ENCODE data around the gene YWHAQ.

Gene YWHAQ

GRCh38 chr2:9655441-9656269 lies 24.9 kb upstream of the YWHAQ start:
- peak in 2 of 3 experiments; percentile 10 to 34 for DNase-seq (ENCODE audit: low read depth in 3 of 3)

- DNase-seq (ENCODE audit: low read depth in 3 of 3): no peak
Measured at GRCh38 chr2:9654452-9655100, 23.8 kb upstream of the YWHAQ start.

- DNase-seq (ENCODE audit: low read depth in 3 of 3): no peak
Measured at GRCh38 chr2:9653485-9654271, 22.9 kb upstream of the YWHAQ start.

GRCh38 chr2:9652898-9653479 lies 22.2 kb upstream of the YWHAQ start:
- DNase-seq (ENCODE audit: low read depth in 3 of 3): no peak

- no peak for DNase-seq (ENCODE audit: low read depth in 3 of 3)
Measured at GRCh38 chr2:9652267-9652666, 21.5 kb upstream of the YWHAQ start.

- no peak for DNase-seq (ENCODE audit: low read depth in 3 of 3)
Measured at GRCh38 chr2:9650119-9650821, 19.5 kb upstream of the YWHAQ start.

- DNase-seq (ENCODE audit: low read depth in 3 of 3): no peak
Measured at GRCh38 chr2:9649261-9649660, 18.5 kb upstream of the YWHAQ start.

GRCh38 chr2:9648821-9649220 lies 18.0 kb upstream of the YWHAQ start:
- DNase-seq (ENCODE audit: low read depth in 3 of 3): no peak

GRCh38 chr2:9647884-9648283 lies 17.1 kb upstream of the YWHAQ start:
- DNase-seq (ENCODE audit: low read depth in 3 of 3): no peak

GRCh38 chr2:9646196-9647030 lies 15.6 kb upstream of the YWHAQ start:
- DNase-seq (ENCODE audit: low read depth in 3 of 3): no peak

- no peak for DNase-seq (ENCODE audit: low read depth in 3 of 3)
Measured at GRCh38 chr2:9644603-9645002, 13.8 kb upstream of the YWHAQ start.

GRCh38 chr2:9644021-9644420 lies 13.2 kb upstream of the YWHAQ start:
- DNase-seq (ENCODE audit: low read depth in 3 of 3): no peak

- DNase-seq (ENCODE audit: low read depth in 3 of 3): no peak
Measured at GRCh38 chr2:9641641-9642040, 10.8 kb upstream of the YWHAQ start.

GRCh38 chr2:9640403-9641104 lies 9.8 kb upstream of the YWHAQ start:
- no peak for DNase-seq (ENCODE audit: low read depth in 3 of 3)

- no peak for DNase-seq (ENCODE audit: low read depth in 3 of 3)
Measured at GRCh38 chr2:9639740-9640343, 9.0 kb upstream of the YWHAQ start.

GRCh38 chr2:9639000-9639602 lies 8.3 kb upstream of the YWHAQ start:
- DNase-seq (ENCODE audit: low read depth in 3 of 3): no peak

- no peak for DNase-seq (ENCODE audit: low read depth in 3 of 3)
Measured at GRCh38 chr2:9638532-9638931, 7.7 kb upstream of the YWHAQ start.

GRCh38 chr2:9637330-9637729 lies 6.5 kb upstream of the YWHAQ start:
- no peak for DNase-seq (ENCODE audit: low read depth in 3 of 3)

GRCh38 chr2:9634133-9634532 lies 3.3 kb upstream of the YWHAQ start:
- no peak for DNase-seq (ENCODE audit: low read depth in 3 of 3)
